ENCODE measurements around the gene SLC26A6. TPM values are rescaled to one million over a fixed set of nuclear protein-coding genes. Genes with fewer than 3 reads are reported as not detected.

SLC26A6 gene
- total RNA-seq, 1 donor from 2014 or later, result 76.1 TPM

DNA sequence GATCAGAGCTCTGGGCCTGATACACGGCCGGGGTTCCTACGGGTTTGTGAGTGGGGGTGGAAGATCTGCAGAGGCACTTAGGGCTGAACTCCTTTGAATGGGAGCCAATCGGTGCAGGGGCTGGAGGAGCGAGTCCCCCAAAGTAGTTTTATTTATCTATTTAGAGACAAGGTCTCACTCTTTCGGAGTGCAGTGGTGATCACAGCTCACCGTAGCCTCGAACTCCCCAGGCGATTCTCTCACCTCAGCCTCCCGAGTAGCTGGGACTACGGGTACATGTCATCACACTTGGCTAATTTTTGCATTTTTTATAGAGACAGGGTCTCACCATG lies 29.0 kb upstream of the SLC26A6 start:
- Mint-ChIP-seq H3K27ac (ENCODE audit: unreplicated experiment) (peak overlapping the region; percentile 95), H3K4me3 (ENCODE audit: unreplicated experiment) (peak overlapping the region; percentile 96), H3K27me3 (ENCODE audit: unreplicated experiment) (peaks cover 8% of the 10 kb centered on the region), H3K36me3 (ENCODE audit: low read depth, unreplicated experiment) (peaks cover 7% of the 10 kb centered on the region), H3K4me1 (ENCODE audit: unreplicated experiment) (peaks cover 7% of the 10 kb centered on the region), H3K9me3 (ENCODE audit: unreplicated experiment) (no peaks in the 10 kb centered on the region)
- TF ChIP-seq, protein P1, sequence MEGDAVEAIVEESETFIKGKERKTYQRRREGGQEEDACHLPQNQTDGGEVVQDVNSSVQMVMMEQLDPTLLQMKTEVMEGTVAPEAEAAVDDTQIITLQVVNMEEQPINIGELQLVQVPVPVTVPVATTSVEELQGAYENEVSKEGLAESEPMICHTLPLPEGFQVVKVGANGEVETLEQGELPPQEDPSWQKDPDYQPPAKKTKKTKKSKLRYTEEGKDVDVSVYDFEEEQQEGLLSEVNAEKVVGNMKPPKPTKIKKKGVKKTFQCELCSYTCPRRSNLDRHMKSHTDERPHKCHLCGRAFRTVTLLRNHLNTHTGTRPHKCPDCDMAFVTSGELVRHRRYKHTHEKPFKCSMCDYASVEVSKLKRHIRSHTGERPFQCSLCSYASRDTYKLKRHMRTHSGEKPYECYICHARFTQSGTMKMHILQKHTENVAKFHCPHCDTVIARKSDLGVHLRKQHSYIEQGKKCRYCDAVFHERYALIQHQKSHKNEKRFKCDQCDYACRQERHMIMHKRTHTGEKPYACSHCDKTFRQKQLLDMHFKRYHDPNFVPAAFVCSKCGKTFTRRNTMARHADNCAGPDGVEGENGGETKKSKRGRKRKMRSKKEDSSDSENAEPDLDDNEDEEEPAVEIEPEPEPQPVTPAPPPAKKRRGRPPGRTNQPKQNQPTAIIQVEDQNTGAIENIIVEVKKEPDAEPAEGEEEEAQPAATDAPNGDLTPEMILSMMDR (IDR thresholded peaks at IDR 0.05; ENCODE audit: unreplicated experiment), result peak; percentile 14
- DNase-seq (ENCODE audit: low spot score), result no peak

DNA sequence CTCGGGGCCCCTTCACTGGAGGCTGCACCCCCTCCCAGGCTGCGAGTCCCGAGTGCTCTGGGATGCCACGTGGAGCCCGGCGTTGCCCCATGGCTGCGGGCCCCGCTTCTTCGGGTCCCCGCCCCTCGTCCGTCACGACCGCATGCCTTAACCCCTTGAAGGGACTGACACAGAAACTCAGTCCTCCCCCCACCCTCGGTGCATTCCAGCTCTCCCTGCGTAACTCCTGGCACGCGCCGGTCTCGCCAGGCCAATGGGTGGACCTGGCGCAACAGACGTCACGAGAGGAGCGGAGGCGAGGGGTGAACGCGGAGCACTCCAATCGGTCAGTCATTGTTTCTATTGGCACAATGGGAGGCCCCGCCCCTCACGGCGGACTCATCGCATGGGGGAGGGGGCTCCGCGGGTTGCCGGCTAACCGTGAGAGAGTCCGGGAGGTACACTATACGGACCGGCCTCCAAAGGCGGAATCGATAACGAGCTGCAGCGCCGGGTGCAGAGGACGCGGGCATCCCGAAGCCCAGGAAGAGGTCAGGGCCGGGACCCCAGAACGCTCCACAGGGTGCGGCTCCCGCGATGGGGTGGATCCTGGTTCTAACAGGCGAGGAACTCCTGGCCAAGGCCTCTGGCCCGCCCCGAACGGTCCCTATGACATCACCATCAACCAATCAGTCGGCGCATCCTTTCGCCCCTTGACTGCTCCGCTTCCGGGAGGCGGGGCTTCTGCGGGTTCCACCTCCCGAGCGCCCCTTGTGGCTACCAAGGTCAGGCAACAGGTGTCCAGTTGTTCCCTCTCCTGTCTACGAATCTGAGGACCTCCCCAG lies 28.4 kb upstream of the SLC26A6 start:
- TF ChIP-seq, protein P1 (IDR thresholded peaks at IDR 0.05; ENCODE audit: unreplicated experiment), result peak; percentile 94
- peak; percentile 97 for DNase-seq (ENCODE audit: low spot score)
- Mint-ChIP-seq H3K4me3 (ENCODE audit: unreplicated experiment) (peak overlapping the region; percentile 96), H3K4me1 (ENCODE audit: unreplicated experiment) (peaks cover 7% of the 10 kb centered on the region), H3K36me3 (ENCODE audit: low read depth, unreplicated experiment) (peaks cover 7% of the 10 kb centered on the region), H3K9me3 (ENCODE audit: unreplicated experiment) (no peaks in the 10 kb centered on the region), H3K27me3 (ENCODE audit: unreplicated experiment) (peaks cover 8% of the 10 kb centered on the region), H3K27ac (ENCODE audit: unreplicated experiment) (peak overlapping the region; percentile 95)

DNA sequence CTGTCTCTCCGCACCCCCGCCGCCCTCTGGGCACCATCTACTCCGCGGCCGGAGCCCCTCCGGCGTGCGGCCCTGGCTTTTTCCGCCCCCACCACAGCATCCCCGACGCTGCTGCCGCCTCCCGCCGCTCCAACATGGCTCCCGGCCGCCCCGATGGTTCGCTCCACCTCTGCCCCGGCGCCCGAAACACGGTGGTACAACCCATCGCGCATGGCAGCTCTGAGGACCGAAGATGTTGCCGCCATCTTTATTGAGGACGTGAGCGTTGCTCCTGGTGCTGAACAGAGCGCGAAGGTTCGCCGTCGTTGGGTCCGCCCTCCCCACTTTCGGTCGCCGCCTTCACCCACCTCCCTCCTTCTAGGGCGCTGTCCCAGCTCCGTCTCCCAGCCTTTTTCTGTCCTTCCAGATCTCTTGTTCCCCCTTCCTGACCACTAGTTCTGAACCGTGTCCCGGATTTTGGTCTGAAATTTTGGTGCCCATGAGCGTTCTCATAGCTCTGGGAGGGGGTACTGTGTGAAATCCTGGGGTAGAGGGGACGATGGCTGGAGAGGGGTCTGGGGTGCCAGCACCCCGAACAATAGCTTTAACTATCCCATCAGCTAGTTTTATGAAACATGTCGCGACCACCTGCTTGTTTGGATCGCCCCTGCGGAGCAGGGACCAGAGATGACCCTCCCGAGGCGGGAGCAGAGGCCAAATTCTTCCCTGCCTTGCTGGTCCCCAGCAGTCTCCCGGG lies 27.7 kb upstream of the SLC26A6 start, which contains the start of gene CELSR3:
CELSR3 (minus strand) TSS at position 134 of the 736 bp plus-strand sequence. CDS start 252 bp downstream, outside the sequence.
- peaks cover 7% of the 10 kb centered on the region for H3K4me1 Mint-ChIP-seq (ENCODE audit: unreplicated experiment)
- peak within 1 kb of the TSS; percentile 95 for H3K27ac Mint-ChIP-seq (ENCODE audit: unreplicated experiment)
- peak within 1 kb of the TSS; percentile 96 for H3K4me3 Mint-ChIP-seq (ENCODE audit: unreplicated experiment)
- H3K36me3 Mint-ChIP-seq (ENCODE audit: low read depth, unreplicated experiment), result peaks cover 7% of the 10 kb centered on the region
- DNase-seq (ENCODE audit: low spot score), result peak; percentile 81
- H3K27me3 Mint-ChIP-seq (ENCODE audit: unreplicated experiment), result peaks cover 9% of the 10 kb centered on the region
- TF ChIP-seq, protein P1 (IDR thresholded peaks at IDR 0.05; ENCODE audit: unreplicated experiment), result no peak
- H3K9me3 Mint-ChIP-seq (ENCODE audit: unreplicated experiment), result no peaks in the 10 kb centered on the region

DNA sequence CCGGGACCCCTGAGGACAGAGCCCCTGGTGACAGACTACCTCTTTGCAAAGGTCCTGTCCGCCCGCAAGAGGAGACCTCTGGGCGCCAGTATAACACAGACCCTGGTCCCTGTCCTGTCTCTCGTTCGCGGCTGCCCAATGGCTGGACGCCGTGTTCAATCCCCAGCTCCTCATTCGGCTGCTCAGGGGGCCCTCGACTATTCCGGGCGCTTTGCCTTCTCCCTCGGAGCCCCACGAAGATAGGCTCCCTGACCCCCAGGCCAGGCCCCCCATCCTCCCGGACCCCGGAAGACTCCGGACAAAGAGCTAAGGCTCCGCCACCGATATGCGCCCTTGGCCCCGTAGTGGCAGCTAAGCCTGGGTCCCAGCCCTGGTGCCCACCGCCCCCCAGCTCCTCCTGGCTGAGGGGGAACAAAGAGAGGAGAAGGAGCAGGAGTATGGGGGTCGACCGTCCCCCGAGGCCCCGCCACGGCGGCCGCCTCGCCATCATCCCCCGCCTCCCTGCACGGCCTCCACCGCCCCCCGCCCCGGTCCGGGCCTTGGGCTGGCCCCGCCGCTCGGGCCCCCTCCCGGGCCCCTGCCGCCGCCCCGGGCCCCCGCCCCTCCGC lies 27.0 kb upstream of the SLC26A6 start:
- no peak for DNase-seq (ENCODE audit: low spot score)

More for the DNA sequence above, 27.0 kb upstream of the SLC26A6 start:
- peaks cover 14% of the 10 kb centered on the region for H3K27me3 Mint-ChIP-seq (ENCODE audit: unreplicated experiment)
- no peak overlapping the region for H3K27ac Mint-ChIP-seq (ENCODE audit: unreplicated experiment)
- H3K4me3 Mint-ChIP-seq (ENCODE audit: unreplicated experiment), result peak overlapping the region; percentile 79
- H3K9me3 Mint-ChIP-seq (ENCODE audit: unreplicated experiment), result no peaks in the 10 kb centered on the region
- peaks cover 7% of the 10 kb centered on the region for H3K4me1 Mint-ChIP-seq (ENCODE audit: unreplicated experiment)
- TF ChIP-seq, protein P1 (IDR thresholded peaks at IDR 0.05; ENCODE audit: unreplicated experiment), result no peak
- peaks cover 7% of the 10 kb centered on the region for H3K36me3 Mint-ChIP-seq (ENCODE audit: low read depth, unreplicated experiment)
